Measurements from ENCODE around the gene ZNF609.

DNA sequence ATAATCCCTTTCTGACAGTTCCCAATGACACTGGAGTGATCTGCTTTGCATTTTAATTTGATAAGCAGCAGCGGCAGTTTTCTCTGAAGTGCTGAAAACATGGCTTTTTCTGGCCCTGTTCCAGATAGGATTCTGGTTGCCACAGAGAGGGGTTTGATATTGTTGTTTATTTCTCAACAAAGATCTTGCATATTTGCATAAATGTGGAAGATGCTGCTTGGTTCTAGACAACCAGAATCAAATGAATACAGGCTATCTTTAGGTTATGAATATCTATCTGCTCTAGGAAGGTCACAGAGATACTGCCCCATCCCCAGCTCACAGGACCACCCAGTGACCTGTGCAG is 137.1 kb downstream of the ZNF609 start:
- no peak for TF ChIP-seq POLR2AphosphoS5 (IDR thresholded peaks at IDR 0.05; ENCODE audit: low read depth, low read length)
- no peak for TF ChIP-seq POLR2A (IDR thresholded peaks at IDR 0.05; ENCODE audit: low read depth, low read length)
- TF ChIP-seq TAF1 (IDR thresholded peaks at IDR 0.05; ENCODE audit: borderline replicate concordance, low read depth, low read length): no peak

All from GM12892 (cell line).